ENCODE results near the gene VPS13D.

Gene VPS13D

DNA sequence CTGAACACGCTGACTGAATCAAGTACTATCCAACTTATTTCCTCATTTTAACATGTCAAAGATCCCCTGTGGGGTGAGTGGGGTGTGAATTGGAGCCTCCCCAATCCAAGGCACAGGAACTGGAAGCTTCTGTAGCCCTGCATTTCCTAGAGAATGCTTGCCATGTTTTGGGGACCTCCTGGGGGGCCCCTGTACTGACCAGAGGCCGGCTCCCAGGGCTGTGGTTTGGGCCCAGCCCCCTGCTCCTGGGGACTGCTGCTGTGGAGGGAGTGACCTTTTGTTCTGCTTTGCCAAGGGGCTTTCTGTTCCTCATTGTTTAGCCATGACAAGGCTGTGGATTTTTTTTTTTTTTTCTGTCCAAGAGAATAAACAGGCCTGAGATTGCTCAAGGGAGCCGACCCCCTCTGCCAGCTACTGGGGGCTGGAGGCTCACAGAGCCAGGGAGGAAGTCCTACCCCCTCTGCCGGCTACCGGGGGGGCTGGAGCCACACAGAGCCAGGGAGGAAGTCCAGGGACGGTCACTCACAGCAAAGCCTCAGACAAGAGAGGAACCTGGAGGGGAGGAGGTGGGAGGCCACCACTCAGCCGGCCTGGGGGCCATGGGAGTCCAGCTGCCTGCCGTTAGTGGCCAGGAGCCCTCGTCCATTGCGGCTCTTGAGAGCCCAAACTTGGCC lies 45.7 kb upstream of the VPS13D start:
- no peak overlapping the region for H3K4me3 ChIP-seq (replicated peaks in 1 of 2; ENCODE audit: low read depth in 2 of 2, low read length in 2 of 2)
- peak; percentile 87 to 97 for DNase-seq (ENCODE audit: low read depth in 2 of 2)
- TF ChIP-seq, protein P1, sequence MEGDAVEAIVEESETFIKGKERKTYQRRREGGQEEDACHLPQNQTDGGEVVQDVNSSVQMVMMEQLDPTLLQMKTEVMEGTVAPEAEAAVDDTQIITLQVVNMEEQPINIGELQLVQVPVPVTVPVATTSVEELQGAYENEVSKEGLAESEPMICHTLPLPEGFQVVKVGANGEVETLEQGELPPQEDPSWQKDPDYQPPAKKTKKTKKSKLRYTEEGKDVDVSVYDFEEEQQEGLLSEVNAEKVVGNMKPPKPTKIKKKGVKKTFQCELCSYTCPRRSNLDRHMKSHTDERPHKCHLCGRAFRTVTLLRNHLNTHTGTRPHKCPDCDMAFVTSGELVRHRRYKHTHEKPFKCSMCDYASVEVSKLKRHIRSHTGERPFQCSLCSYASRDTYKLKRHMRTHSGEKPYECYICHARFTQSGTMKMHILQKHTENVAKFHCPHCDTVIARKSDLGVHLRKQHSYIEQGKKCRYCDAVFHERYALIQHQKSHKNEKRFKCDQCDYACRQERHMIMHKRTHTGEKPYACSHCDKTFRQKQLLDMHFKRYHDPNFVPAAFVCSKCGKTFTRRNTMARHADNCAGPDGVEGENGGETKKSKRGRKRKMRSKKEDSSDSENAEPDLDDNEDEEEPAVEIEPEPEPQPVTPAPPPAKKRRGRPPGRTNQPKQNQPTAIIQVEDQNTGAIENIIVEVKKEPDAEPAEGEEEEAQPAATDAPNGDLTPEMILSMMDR (IDR thresholded peaks at IDR 0.05; ENCODE audit: low read depth, low read length) = peak; percentile 35

DNA sequence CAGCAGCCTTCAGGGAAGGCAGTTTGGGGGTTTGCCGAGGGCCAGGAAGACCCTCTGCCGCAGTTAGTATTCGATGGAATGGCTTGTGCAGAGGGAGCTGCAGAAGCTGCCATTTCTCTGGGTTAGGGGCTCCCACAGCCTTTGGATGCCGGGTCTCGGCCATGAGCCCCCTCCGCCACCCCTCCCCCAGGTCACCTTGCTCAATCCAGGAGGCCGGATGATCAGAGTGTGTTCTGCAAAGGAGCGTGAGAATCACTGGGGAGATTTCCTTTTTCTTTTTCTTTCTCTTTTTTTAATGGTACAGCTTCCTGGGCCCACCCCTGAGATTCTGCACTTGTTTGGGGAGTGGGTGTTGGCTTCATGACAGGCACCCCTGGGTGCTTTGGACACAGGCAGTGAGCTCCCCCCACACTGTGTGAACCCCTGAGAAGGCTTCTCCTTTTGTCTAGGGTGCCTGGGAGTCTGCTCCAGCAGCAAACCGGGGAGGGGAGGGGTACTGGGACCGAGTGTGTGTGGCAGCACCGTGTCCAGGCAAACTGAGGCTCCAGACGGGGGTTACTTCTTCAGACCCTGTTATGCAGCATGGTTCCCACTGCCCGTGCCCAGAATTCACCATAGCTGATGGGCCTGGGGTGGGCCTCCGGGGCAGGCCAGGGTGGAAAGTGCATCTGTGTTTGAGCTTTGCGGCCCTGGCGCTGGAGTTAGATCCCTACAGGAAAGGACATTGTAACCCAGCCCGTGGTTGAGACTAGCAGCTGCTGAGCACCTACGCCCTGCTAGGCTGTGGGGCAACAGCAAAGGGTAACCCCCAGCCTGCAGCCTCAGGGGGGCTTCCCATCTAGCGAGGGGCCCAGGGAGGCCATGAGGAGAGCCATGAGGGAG lies 44.6 kb upstream of the VPS13D start:
- no peak overlapping the region for H3K4me3 ChIP-seq (replicated peaks in 1 of 2; ENCODE audit: low read depth in 2 of 2, low read length in 2 of 2)
- TF ChIP-seq, protein P1 (IDR thresholded peaks at IDR 0.05; ENCODE audit: low read depth, low read length) = no peak
- no peak for DNase-seq (ENCODE audit: low read depth in 2 of 2)

DNA sequence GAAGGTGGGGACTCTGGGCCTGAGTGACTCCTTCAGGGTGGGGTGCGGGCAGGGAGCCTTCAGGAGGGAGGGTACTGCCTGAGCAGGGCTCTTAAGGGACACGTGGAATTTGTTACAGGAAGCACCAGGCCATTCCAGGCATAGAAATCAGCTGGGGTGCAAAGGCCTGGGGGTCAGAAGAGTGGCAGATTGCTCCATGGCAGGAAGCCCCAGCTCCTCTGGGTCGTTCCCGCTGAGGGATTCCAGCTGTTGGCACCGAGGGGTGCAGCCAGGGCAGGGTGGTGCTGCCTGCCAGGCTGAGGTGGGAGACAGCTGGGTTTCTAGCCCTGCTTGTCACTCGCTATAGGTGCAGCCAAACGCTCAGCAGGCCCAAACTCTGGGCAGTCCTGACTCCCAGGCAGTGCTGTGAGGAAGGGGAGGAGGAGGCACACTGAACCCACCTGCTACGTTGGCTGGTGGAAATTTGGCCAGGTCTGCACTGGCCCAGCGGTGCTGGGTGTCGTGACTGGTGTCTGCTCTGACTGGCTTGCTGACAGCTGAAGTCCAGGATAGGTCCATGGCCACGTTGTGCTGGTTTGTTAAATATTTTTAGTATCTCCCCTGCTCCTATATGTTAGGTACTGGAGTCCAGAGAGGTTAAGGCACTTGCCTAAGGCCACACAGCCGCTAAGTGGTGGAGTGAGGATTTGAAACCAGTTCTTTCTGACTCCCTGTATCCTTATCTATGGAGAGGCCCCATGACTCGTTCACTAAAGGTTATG lies 43.7 kb upstream of the VPS13D start:
- peak in 1 of 2 donors; percentile 51 for DNase-seq (ENCODE audit: low read depth in 2 of 2)
- TF ChIP-seq, protein P1 (IDR thresholded peaks at IDR 0.05; ENCODE audit: low read depth, low read length) = no peak
- no peak overlapping the region for H3K4me3 ChIP-seq (replicated peaks in 1 of 2; ENCODE audit: low read depth in 2 of 2, low read length in 2 of 2)

DNA sequence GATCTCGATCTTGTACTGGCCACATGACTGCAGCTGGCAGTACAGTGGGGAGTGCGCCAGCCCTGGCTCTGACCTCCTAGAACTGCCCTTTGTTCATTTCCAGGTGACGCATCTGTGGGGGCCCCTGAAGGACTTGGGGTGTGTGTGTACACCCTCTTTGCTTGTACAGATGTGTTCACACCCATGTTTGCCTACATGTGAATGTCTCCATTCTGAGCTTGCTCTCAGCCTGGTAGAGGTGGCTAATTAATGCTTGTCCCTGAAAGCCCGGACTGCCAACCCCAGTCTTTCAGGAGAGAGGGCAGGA lies 43.2 kb upstream of the VPS13D start:
- TF ChIP-seq, protein P1 (IDR thresholded peaks at IDR 0.05; ENCODE audit: low read depth, low read length) = no peak
- no peak overlapping the region for H3K4me3 ChIP-seq (replicated peaks in 1 of 2; ENCODE audit: low read depth in 2 of 2, low read length in 2 of 2)

DNA sequence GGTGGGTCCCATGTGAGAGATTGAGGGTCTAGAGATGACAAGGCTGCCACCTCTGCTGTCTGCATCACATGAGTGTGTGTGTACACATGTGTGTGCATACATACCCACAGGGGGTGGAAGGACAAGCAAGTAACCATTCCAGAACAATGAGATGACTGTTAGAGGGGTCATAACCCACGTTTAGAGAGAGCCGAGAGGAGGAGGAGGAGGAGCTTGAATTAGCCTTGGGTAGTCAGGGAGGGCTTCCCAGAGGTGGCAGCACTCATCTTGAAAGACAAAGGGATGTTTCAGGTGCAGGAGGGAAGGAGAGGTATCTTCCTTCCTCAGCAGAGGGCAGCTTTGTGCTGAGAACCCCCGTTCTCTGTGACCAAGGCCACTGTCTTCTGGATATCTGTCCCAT lies 41.7 kb upstream of the VPS13D start:
- no peak overlapping the region for H3K4me3 ChIP-seq (replicated peaks in 1 of 2; ENCODE audit: low read depth in 2 of 2, low read length in 2 of 2)
- TF ChIP-seq, protein P1 (IDR thresholded peaks at IDR 0.05; ENCODE audit: low read depth, low read length) = no peak
- DNase-seq (ENCODE audit: low read depth in 2 of 2) = no peak

More for the DNA sequence above, 43.2 kb upstream of the VPS13D start:
- DNase-seq (ENCODE audit: low read depth in 2 of 2) = no peak

DNA sequence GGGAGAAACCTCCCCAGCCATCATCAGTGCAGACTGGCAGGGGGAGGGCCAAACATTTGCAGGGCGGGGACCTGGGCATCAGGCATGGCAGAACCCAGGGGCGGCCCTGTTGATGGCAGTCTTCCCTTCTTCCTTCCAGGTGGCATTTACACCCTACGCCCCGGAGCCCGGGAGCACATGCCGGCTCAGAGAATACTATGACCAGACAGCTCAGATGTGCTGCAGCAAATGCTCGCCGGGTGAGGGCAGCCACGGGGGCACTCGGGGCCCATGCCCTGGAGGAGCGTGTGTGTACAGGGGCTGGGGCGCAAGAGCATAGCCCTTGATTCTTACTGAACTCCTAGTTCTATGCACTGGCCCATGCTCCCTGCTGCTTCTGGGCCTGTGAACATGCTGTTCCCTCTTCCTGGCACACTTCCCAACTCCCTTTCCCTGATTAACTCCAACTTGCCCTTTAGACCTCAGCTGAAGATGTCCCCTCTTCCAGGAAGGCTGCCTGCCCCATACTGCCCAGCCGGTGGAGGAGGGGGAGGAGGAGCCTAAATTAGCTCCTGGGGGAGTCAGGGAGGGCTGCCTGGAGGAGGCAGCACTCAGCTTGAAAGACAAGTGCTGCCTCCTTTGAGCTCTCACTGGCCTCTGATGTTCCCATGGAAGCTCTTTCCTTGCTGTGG lies 41.0 kb upstream of the VPS13D start:
- DNase-seq (ENCODE audit: low read depth in 2 of 2) = no peak
- TF ChIP-seq, protein P1 (IDR thresholded peaks at IDR 0.05; ENCODE audit: low read depth, low read length) = no peak
- H3K4me3 ChIP-seq (replicated peaks in 1 of 2; ENCODE audit: low read depth in 2 of 2, low read length in 2 of 2) = no peak overlapping the region
